ENCODE measurements around the gene KRTAP21-1. TPM values are rescaled to one million over a fixed set of nuclear protein-coding genes. Genes with fewer than 3 reads are reported as not detected.

The KRTAP21-1 gene
- total RNA-seq, 1 experiment from 2014 or later = not detected

DNA sequence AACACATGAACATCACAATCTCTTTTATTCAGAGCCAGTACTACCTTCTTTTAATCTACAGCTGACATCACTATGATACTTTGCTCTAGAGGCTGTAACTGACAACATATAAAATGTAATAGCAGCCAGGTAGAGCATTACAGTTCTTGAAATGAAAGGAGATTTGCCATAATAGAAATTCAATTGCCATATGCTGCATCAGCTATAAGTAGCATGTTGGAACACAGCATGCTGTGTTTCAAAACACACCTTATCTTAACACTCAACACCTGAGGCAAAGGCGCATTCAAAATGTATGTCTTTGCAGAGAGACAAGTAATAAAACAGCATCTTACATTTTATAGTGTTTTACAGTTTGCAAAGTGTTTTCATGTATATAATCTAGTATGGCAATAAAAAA, 24.0 kb upstream of the KRTAP21-1 start:
- H3K36me3 ChIP-seq (ENCODE audit: low read depth, low read length) = no peaks in the 10 kb centered on the region
- no peak overlapping the region for H3K4me2 ChIP-seq (ENCODE audit: low read length)
- TF ChIP-seq, protein P1, sequence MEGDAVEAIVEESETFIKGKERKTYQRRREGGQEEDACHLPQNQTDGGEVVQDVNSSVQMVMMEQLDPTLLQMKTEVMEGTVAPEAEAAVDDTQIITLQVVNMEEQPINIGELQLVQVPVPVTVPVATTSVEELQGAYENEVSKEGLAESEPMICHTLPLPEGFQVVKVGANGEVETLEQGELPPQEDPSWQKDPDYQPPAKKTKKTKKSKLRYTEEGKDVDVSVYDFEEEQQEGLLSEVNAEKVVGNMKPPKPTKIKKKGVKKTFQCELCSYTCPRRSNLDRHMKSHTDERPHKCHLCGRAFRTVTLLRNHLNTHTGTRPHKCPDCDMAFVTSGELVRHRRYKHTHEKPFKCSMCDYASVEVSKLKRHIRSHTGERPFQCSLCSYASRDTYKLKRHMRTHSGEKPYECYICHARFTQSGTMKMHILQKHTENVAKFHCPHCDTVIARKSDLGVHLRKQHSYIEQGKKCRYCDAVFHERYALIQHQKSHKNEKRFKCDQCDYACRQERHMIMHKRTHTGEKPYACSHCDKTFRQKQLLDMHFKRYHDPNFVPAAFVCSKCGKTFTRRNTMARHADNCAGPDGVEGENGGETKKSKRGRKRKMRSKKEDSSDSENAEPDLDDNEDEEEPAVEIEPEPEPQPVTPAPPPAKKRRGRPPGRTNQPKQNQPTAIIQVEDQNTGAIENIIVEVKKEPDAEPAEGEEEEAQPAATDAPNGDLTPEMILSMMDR (conservative IDR thresholded peaks at IDR 0.05; ENCODE audit: low read depth, low read length) = no peak
- TF ChIP-seq EZH2 (IDR thresholded peaks at IDR 0.05; ENCODE audit: low read length, unreplicated experiment) (no peak), EZH2phosphoT487 (IDR thresholded peaks at IDR 0.05; ENCODE audit: borderline replicate concordance, low read length) (no peak)
- H3K79me2 ChIP-seq (ENCODE audit: low read length) = no peaks in the 10 kb centered on the region
- no peaks in the 10 kb centered on the region for H3K9me3 ChIP-seq (ENCODE audit: low read length)
- H3K4me1 ChIP-seq (ENCODE audit: insufficient read depth, low read length) = no peaks in the 10 kb centered on the region
- no TSS peak for BruUV-seq (replicated peaks)
- no peak overlapping the region for H2AFZ ChIP-seq (ENCODE audit: low read length)
- intact Hi-C loops (cut with micrococcal nuclease) = no loop called here
- peaks cover 64% of the 10 kb centered on the region for H3K27me3 ChIP-seq (ENCODE audit: low read length)
- POLR2A ChIA-PET (ENCODE audit: unreplicated experiment) = no interaction called here
- no peaks in the 10 kb centered on the region for H3K9me2 ChIP-seq (replicated peaks; ENCODE audit: low read length)
- no peak overlapping the region for H3K9ac ChIP-seq (ENCODE audit: low read length)
- H3K4me3 ChIP-seq (ENCODE audit: low read length) = no peak overlapping the region
- no peak overlapping the region for H3K27ac ChIP-seq (ENCODE audit: low read length)
- H3F3A ChIP-seq (ENCODE audit: low read length, unreplicated experiment) = no peaks in the 10 kb centered on the region
- no peaks in the 10 kb centered on the region for H4K20me1 ChIP-seq (ENCODE audit: low read length)
- CTCF ChIA-PET = no interaction called here
- DNase-seq (no peak), ATAC-seq (no peak)

- H3K9ac ChIP-seq (ENCODE audit: low read length) = no peak overlapping the region
- DNase-seq (peak; percentile 50), ATAC-seq (peak; percentile 75)
- H3K9me3 ChIP-seq (ENCODE audit: low read length) = no peaks in the 10 kb centered on the region
- TF ChIP-seq EZH2phosphoT487 (IDR thresholded peaks at IDR 0.05; ENCODE audit: borderline replicate concordance, low read length) = no peak
- TF ChIP-seq, protein P1 (conservative IDR thresholded peaks at IDR 0.05; ENCODE audit: low read depth, low read length) = no peak
- H3K4me3 ChIP-seq (ENCODE audit: low read length) = no peak overlapping the region
- H3K79me2 ChIP-seq (ENCODE audit: low read length) = no peaks in the 10 kb centered on the region
- H3K9me2 ChIP-seq (replicated peaks; ENCODE audit: low read length) = no peaks in the 10 kb centered on the region
- no peaks in the 10 kb centered on the region for H3F3A ChIP-seq (ENCODE audit: low read length, unreplicated experiment)
- no peaks in the 10 kb centered on the region for H4K20me1 ChIP-seq (ENCODE audit: low read length)
- peaks cover 5% of the 10 kb centered on the region; the same call in 1 of the 2 replicates for H3K27me3 ChIP-seq (ENCODE audit: low read length)
- H2AFZ ChIP-seq (ENCODE audit: low read length) = no peak overlapping the region
- no peak overlapping the region for H3K4me2 ChIP-seq (ENCODE audit: low read length)
- no peaks in the 10 kb centered on the region for H3K36me3 ChIP-seq (ENCODE audit: low read depth, low read length)
- H3K4me1 ChIP-seq (ENCODE audit: insufficient read depth, low read length) = peaks cover 8% of the 10 kb centered on the region; the same call in 1 of the 2 replicates
- intact Hi-C loops (cut with micrococcal nuclease) = no loop called here
- ChIA-PET POLR2A (ENCODE audit: unreplicated experiment) (no interaction called here), CTCF (no interaction called here)
- BruUV-seq (replicated peaks) = no TSS peak
- H3K27ac ChIP-seq (ENCODE audit: low read length) = peak overlapping the region; percentile 29
Measured at GRCh38 chr21:30769724-30770431, 14.7 kb upstream of the KRTAP21-1 start.

GRCh38 chr21:30760776-30761175, 5.5 kb upstream of the KRTAP21-1 start:
- no peaks in the 10 kb centered on the region for H3K9me3 ChIP-seq (ENCODE audit: low read length)
- DNase-seq = no peak
- no peak overlapping the region for H2AFZ ChIP-seq (ENCODE audit: low read length)
- intact Hi-C loops (cut with micrococcal nuclease) = no loop called here
- no peak overlapping the region for H3K9ac ChIP-seq (ENCODE audit: low read length)
- peaks cover 44% of the 10 kb centered on the region for H3K27me3 ChIP-seq (ENCODE audit: low read length)
- no peaks in the 10 kb centered on the region for H3K79me2 ChIP-seq (ENCODE audit: low read length)
- H3K36me3 ChIP-seq (ENCODE audit: low read depth, low read length) = no peaks in the 10 kb centered on the region
- no peak overlapping the region for H3K4me2 ChIP-seq (ENCODE audit: low read length)
- no peaks in the 10 kb centered on the region for H3K4me1 ChIP-seq (ENCODE audit: insufficient read depth, low read length)
- H3K9me2 ChIP-seq (replicated peaks; ENCODE audit: low read length) = no peaks in the 10 kb centered on the region
- no peaks in the 10 kb centered on the region for H4K20me1 ChIP-seq (ENCODE audit: low read length)
- BruUV-seq (replicated peaks) = no TSS peak
- no peaks in the 10 kb centered on the region for H3F3A ChIP-seq (ENCODE audit: low read length, unreplicated experiment)
- no peak overlapping the region for H3K27ac ChIP-seq (ENCODE audit: low read length)
- no peak overlapping the region for H3K4me3 ChIP-seq (ENCODE audit: low read length)
- POLR2A ChIA-PET (ENCODE audit: unreplicated experiment) = no interaction called here
- CTCF ChIA-PET = no interaction called here
- no peak for ATAC-seq
- TF ChIP-seq EZH2 (IDR thresholded peaks at IDR 0.05; ENCODE audit: low read length, unreplicated experiment) (no peak), EZH2phosphoT487 (IDR thresholded peaks at IDR 0.05; ENCODE audit: borderline replicate concordance, low read length) (no peak)
- TF ChIP-seq, protein P1 (conservative IDR thresholded peaks at IDR 0.05; ENCODE audit: low read depth, low read length) = no peak

Measured in PC-3 (cell line).